Motor neuron (in vitro differentiated cells): ENCODE results near the gene TNPO1. TPM values are rescaled to one million over a fixed set of nuclear protein-coding genes. Genes with fewer than 3 reads are reported as not detected.

Source experiments
- ATAC-seq, 8 experiments: fragments of 200-7000 bp; cut with Tn5 transposase; replicated peaks in 6 of 8; 2 replicates each; pipeline ENCODE4 v1.8.0; 2021; ENCODE audit warnings: mild to moderate bottlenecking in 8 of 8, moderate library complexity in 8 of 8
- H3K27ac ChIP-seq, 2 donors: fragments of 250-450 bp; sonication (Bioruptor Pico); 2 replicates each; pipeline ENCODE4 v1.9.0; 2021; ENCODE audit warnings: antibody characterized with exemption in 2 of 2, mild to moderate bottlenecking in 2 of 2, moderate library complexity in 1 of 2
- H3K4me1 ChIP-seq, 2 donors: fragments of 250-450 bp; sonication (Bioruptor Pico); replicated peaks in 1 of 2; 2 replicates each; pipeline ENCODE4 v1.6.1; 2021; ENCODE audit warnings: antibody characterized with exemption in 2 of 2, mild to moderate bottlenecking in 2 of 2, moderate library complexity in 1 of 2
- H3K4me3 ChIP-seq, 5 donors: fragments of 250-450 bp; sonication (Bioruptor Pico); 2 replicates each; pipeline ENCODE4 v1.9.0; 2021; ENCODE audit warnings: antibody characterized with exemption in 5 of 5, mild to moderate bottlenecking in 5 of 5, moderate library complexity in 4 of 5
- WGBS, 10 experiments: fragments of 450-650 bp; shearing (Covaris generic); methylation state at CpG; one replicate each; pipeline ENCODE4 v1.0.0; 2022; 5-methylcytosine and 5-hydroxymethylcytosine counted together
- in situ Hi-C, 9 experiments: fragments of 400-800 bp; cut with MboI; loops; one replicate each; pipeline ENCODE4 v1.15.0; 2021; ENCODE audit warnings: low sequenced_read_pairs in 9 of 9, low pct_unique_long_range_greater_than_20kb in 2 of 9; ENCODE audit not compliant: unreplicated experiment in 9 of 9
- total RNA-seq, 8 experiments: library from RNA; unstranded; fragments of 300-600 nt; gene quantifications; 2 replicates each; pipeline versions ENCODE4 v1.2.3 to v1.2.4, GENCODE V29; 2022

TNPO1 gene
- total RNA-seq, 8 experiments from 2014 or later = 89.3 to 122 (median 100.0) TPM

GRCh38 chr5:72829707-72830106, 13.2 kb downstream of the TNPO1 start:
- in situ Hi-C loops = loop anchor here in 2 of 9 experiments (25.0 kb wide), 2 partner anchors 467 to 692 kb away; no protein-coding TSS in a partner anchor
- Histone ChIP-seq H3K27ac (no peak overlapping the region), H3K4me1 (no peaks in the 10 kb centered on the region), H3K4me3 (no peak overlapping the region)
- no peak for ATAC-seq

GRCh38 chr5:72830362-72830761, 13.9 kb downstream of the TNPO1 start:
- no peak overlapping the region for H3K27ac ChIP-seq
- in situ Hi-C loops = loop anchor here in 2 of 9 experiments (25.0 kb wide), 2 partner anchors 468 to 693 kb away; no protein-coding TSS in a partner anchor
- no peaks in the 10 kb centered on the region for H3K4me1 ChIP-seq
- ATAC-seq = no peak
- 40 to 100% (median 73%) methylated on average over 1 to 2 of the region's 2 CpGs; no CpG with 5 or more reads in 1 of the 10 experiments for WGBS, 10 experiments
- H3K4me3 ChIP-seq = no peak overlapping the region

GRCh38 chr5:72831685-72832084, 15.2 kb downstream of the TNPO1 start:
- WGBS, 10 experiments = 78 to 100% (median 96%) methylated on average over 2 to 4 of the region's 4 CpGs
- no peak overlapping the region for H3K27ac ChIP-seq
- in situ Hi-C loops = loop anchor here in 2 of 9 experiments (25.0 kb wide), 2 partner anchors 469 to 694 kb away; no protein-coding TSS in a partner anchor
- H3K4me1 ChIP-seq = no peaks in the 10 kb centered on the region
- no peak for ATAC-seq
- H3K4me3 ChIP-seq = no peak overlapping the region

- H3K4me1 ChIP-seq = no peaks in the 10 kb centered on the region
- H3K27ac ChIP-seq = no peak overlapping the region
- 78 to 100% (median 93%) methylated on average over 1 to 2 of the region's 2 CpGs; no CpG with 5 or more reads in 1 of the 10 experiments for whole genome bisulfite sequencing, 10 experiments
- H3K4me3 ChIP-seq = no peak overlapping the region
- in situ Hi-C loops = loop anchor here in 2 of 9 experiments (25.0 kb wide), 2 partner anchors 473 to 698 kb away; no protein-coding TSS in a partner anchor
- no peak for ATAC-seq
Measured at GRCh38 chr5:72834924-72835323, 18.5 kb downstream of the TNPO1 start.

DNA sequence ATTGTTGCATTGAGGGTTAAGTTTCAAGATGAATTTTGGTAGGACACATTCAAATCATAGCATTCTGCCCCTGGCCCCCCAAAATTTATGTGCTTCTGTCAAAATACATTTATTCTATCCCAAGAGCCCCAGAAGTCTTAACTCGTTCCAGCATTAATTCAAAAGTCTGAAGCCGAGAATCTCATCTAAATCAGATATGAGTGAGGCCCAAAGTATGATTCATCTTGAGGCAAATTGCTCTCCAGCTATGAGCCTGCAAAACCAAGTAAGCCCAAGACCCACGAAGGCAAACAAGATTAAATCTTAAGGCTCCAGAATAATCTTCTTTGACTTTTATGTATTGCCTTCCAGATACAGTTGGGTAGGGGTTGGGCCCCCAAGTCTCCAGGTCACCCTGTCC, 19.2 kb downstream of the TNPO1 start:
- H3K27ac ChIP-seq = no peak overlapping the region
- ATAC-seq = no peak
- no peak overlapping the region for H3K4me3 ChIP-seq
- H3K4me1 ChIP-seq = no peaks in the 10 kb centered on the region
- 18 to 100% (median 83%) methylated on average over 1 to 3 of the region's 3 CpGs for WGBS, 10 experiments
- in situ Hi-C loops = loop anchor here in 2 of 9 experiments (25.0 kb wide), 2 partner anchors 473 to 698 kb away; no protein-coding TSS in a partner anchor

DNA sequence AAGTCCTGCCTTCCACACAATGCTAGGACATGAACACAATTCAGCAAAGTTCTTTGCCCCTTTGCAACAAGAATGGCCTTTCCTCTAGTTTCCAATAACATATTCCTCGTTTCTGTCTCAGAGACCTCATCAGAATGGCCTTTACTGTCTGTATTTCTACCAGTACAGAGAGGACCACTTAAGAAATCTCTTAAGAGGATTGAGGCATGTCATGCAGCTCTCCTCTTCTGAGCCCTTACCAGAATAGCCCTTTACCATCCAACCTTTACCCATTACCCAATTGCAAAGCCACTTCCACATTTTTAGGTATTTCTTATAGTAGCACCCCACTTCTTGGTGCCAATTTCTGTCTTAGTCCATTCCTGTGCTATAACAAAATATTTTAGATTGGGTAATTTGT, 20.3 kb downstream of the TNPO1 start:
- in situ Hi-C loops = loop anchor here in 2 of 9 experiments (25.0 kb wide), 2 partner anchors 475 to 700 kb away; no protein-coding TSS in a partner anchor
- no peaks in the 10 kb centered on the region for H3K4me1 ChIP-seq
- 70 to 100% (median 88%) methylated on average over 1 of the region's 1 CpG; no CpG with 5 or more reads in 4 of the 10 experiments for WGBS, 10 experiments
- no peak for ATAC-seq
- H3K27ac ChIP-seq = no peak overlapping the region
- H3K4me3 ChIP-seq = no peak overlapping the region

DNA sequence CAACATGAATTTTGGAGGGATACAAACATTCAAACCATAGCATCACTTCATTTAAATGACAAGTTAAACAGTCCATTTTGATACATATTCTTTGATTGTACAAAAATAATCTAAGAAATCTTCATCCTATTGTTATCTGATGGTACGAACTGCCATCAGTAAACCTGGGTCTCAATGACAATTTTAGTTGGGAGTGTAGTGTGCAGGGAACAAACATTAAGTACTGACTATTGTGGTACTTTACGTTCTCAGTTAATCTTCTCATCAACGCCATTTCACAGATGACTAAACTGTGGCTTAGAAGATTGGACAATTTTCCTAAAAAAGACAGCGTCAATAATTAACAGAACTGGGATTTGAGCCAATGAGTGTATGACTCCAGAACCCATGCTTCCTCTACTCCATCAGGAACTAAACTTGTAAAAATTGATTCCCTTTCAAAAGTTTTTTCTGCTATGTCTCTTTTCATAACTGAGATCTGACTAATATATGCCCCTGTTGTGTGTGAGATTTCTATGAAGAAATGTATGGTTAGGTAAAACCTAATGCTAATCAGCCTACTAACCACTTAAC, 21.1 kb downstream of the TNPO1 start:
- Histone ChIP-seq H3K4me3 (no peak overlapping the region), H3K27ac (no peak overlapping the region), H3K4me1 (no peaks in the 10 kb centered on the region)
- WGBS, 10 experiments = 27 to 100% (median 87%) methylated on average over 1 to 4 of the region's 4 CpGs
- no peak for ATAC-seq
- in situ Hi-C loops = loop anchor here in 2 of 9 experiments (25.0 kb wide), 2 partner anchors 475 to 700 kb away; no protein-coding TSS in a partner anchor

DNA sequence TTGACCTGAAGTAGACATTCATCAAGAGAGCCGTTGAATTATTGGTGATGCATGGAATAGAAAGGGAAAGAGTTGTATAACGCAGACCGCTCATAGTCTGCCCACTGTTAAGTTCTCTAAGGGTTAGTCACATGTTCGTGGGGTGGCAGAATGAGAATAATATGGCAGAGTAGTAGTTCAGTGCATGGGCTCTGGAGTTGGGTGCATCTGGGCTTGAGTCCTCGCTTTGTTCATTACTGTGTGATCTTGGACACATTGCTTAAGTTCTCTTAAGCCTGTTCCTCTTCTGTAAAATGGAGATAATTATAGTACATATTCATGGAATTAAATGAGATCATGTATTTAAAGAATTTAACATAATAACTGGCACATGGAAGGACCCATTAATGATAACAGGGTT, 23.6 kb downstream of the TNPO1 start:
- in situ Hi-C loops = loop anchor here in 2 of 9 experiments (25.0 kb wide), 2 partner anchors 478 to 703 kb away; no protein-coding TSS in a partner anchor
- Histone ChIP-seq H3K27ac (no peak overlapping the region), H3K4me1 (no peaks in the 10 kb centered on the region), H3K4me3 (no peak overlapping the region)
- ATAC-seq = no peak
- 26 to 100% (median 51%) methylated on average over 1 to 5 of the region's 5 CpGs; no CpG with 5 or more reads in 1 of the 10 experiments for whole genome bisulfite sequencing, 10 experiments

- no peak overlapping the region for H3K27ac ChIP-seq
Measured at GRCh38 chr5:72841756-72842535, 25.5 kb downstream of the TNPO1 start.

DNA sequence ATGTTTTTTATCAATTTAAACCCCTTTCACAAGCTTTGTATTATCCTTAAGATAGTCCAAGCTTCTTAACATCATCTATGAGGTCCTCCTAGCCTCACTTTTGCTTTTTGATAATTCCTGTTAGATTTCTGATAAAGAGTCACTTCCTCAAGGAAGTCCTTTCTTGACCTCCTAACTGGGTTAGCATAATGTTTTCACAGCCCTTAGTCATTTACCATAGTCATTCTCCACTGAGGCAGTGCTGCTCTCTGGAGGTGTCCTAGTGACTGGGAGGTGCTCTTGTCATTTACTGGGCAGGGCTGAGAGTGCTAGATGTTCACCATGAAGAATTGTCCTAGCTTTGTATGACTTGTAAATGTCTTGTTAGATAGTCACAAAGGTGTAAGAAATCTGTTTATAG, 26.4 kb downstream of the TNPO1 start:
- ATAC-seq = peak in 3 of 8 experiments; percentile 74 to 95 (median 94)
- in situ Hi-C loops = loop anchor here in 2 of 9 experiments (25.0 kb wide), 2 partner anchors 481 to 706 kb away; no protein-coding TSS in a partner anchor
- H3K27ac ChIP-seq = no peak overlapping the region

More at GRCh38 chr5:72841756-72842535, 25.5 kb downstream of the TNPO1 start:
- WGBS, 10 experiments = 50 to 100% (median 90%) methylated on average over 1 of the region's 1 CpG; no CpG with 5 or more reads in 1 of the 10 experiments
- H3K4me3 ChIP-seq = no peak overlapping the region
- H3K4me1 ChIP-seq = no peaks in the 10 kb centered on the region
- in situ Hi-C loops = loop anchor here in 2 of 9 experiments (25.0 kb wide), 2 partner anchors 480 to 705 kb away; no protein-coding TSS in a partner anchor
- ATAC-seq = no peak

DNA sequence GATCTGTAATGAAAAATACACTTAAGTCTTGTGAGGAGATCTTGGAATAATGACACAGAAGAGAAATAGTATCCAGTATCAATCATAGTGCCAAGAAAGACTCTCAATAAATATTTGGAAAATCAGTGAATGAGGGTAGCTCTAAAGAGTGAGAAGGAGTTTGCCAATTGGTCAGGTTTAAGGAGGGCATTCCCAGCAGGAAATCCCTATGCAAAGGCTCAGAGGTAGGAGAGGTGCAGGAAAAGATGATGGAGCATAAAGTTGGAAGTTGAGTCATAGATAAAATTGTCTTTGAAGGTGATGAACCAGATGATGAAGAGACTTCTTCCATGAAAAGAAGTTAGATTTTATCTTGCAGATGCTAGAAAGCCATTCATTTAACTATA, 27.8 kb downstream of the TNPO1 start:
- Histone ChIP-seq H3K4me3 (no peak overlapping the region), H3K4me1 (peaks cover 0 to 8% of the 10 kb centered on the region in 2 donors), H3K27ac (no peak overlapping the region)
- no peak for ATAC-seq
- in situ Hi-C loops = loop anchor here in 2 of 9 experiments (25.0 kb wide), 2 partner anchors 482 to 707 kb away; no protein-coding TSS in a partner anchor

More for the DNA sequence above, 26.4 kb downstream of the TNPO1 start:
- Histone ChIP-seq H3K4me3 (no peak overlapping the region), H3K4me1 (peaks cover 0 to 5% of the 10 kb centered on the region in 2 donors)

DNA sequence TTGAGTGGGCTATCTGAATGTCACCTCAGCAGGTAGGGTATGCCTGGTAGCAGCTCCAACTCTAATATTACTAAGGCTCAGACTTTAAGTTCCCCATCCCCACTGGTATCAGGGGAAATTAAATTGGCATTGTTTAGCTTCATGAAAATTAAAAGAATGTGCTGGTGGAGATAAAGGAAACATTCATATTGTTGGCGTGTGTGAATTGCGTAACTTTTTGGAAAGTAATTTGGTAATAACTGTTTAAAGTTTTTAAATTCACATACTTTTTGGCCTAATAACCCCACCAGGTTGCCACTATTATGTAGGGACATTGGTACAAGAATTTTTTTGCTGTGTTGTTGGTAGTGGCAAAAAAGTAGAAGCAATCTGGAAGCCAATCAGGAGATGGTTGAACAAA, 29.4 kb downstream of the TNPO1 start:
- peaks cover 0 to 25% of the 10 kb centered on the region in 2 donors for H3K4me1 ChIP-seq
- no peak for ATAC-seq
- in situ Hi-C loops = loop anchor here in 2 of 9 experiments (25.0 kb wide), 2 partner anchors 484 to 709 kb away; no protein-coding TSS in a partner anchor
- H3K4me3 ChIP-seq = no peak overlapping the region
- H3K27ac ChIP-seq = no peak overlapping the region
- WGBS, 10 experiments = 65 to 100% (median 92%) methylated on average over 2 of the region's 2 CpGs; no CpG with 5 or more reads in 3 of the 10 experiments

DNA sequence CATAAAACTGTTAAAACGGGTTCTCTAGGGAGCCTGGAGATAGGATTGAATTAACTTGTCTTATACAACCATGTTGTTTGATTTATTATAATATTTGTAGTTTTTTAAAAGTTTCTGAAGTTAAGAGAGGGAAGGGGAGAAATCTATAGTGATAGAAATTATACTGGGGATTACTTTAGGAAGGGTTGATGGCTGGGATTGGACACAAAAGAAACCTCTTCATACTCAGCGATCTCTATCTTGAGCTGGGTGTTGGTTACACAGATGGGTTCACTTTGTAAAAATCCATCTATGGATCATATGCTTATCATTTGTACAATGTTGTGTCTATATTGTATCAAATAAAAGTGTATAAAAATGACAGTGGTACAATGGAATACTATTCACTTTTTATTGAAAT, 30.0 kb downstream of the TNPO1 start:
- Histone ChIP-seq H3K27ac (no peak overlapping the region), H3K4me3 (no peak overlapping the region), H3K4me1 (peaks cover 2 to 31% of the 10 kb centered on the region in 2 donors)
- in situ Hi-C loops = loop anchor here in 2 of 9 experiments (25.0 kb wide), 2 partner anchors 484 to 709 kb away; no protein-coding TSS in a partner anchor
- WGBS, 10 experiments = 71 to 100% (median 88%) methylated on average over 1 to 2 of the region's 2 CpGs; no CpG with 5 or more reads in 1 of the 10 experiments
- ATAC-seq = no peak
